GM23248 (cell line): ENCODE data around the gene CROCC. TPM values are rescaled to one million over a fixed set of nuclear protein-coding genes. Genes with fewer than 3 reads are reported as not detected.

ENCODE experiments used
- DNase-seq: peaks from one replicate; pipeline ENCODE4 v3.0.0-alpha.2; 2015
- H2AFZ ChIP-seq: fragments of 200-600 bp; sonication (generic); 2 replicates; pipeline ENCODE4 v1.6.1; 2016; ENCODE audit warnings: antibody characterized with exemption
- H3F3A ChIP-seq: fragments of 200-600 bp; sonication (generic); 2 replicates; pipeline ENCODE4 v1.6.1; 2016; ENCODE audit warnings: mild to moderate bottlenecking, antibody characterized with exemption, mixed run types; ENCODE audit not compliant: insufficient read depth
- H3K27ac ChIP-seq: fragments of 200-600 bp; sonication (generic); 2 replicates; pipeline ENCODE4 v1.5.1; 2016; ENCODE audit warnings: mild to moderate bottlenecking
- H3K27me3 ChIP-seq: fragments of 200-600 bp; sonication (generic); replicated peaks from 2 replicates; pipeline ENCODE4 v1.6.1; 2016; ENCODE audit warnings: mild to moderate bottlenecking; ENCODE audit not compliant: insufficient read depth
- H3K36me3 ChIP-seq: fragments of 200-600 bp; sonication (generic); 2 replicates; pipeline ENCODE4 v1.6.1; 2016; ENCODE audit warnings: low read depth, mild to moderate bottlenecking
- H3K4me1 ChIP-seq: fragments of 200-600 bp; sonication (generic); 2 replicates; pipeline ENCODE4 v1.6.1; 2016; ENCODE audit warnings: mild to moderate bottlenecking; ENCODE audit not compliant: insufficient read depth
- H3K4me2 ChIP-seq: fragments of 200-600 bp; sonication (generic); one replicate; pipeline ENCODE4 v1.6.1; 2016; ENCODE audit warnings: mild to moderate bottlenecking; ENCODE audit not compliant: unreplicated experiment
- H3K4me3 ChIP-seq: fragments of 200-600 bp; sonication (generic); 2 replicates; pipeline ENCODE4 v1.5.1; 2016; ENCODE audit warnings: mild to moderate bottlenecking
- H3K79me2 ChIP-seq: fragments of 200-600 bp; sonication (generic); 2 replicates; pipeline ENCODE4 v1.6.1; 2016; ENCODE audit warnings: mild to moderate bottlenecking; ENCODE audit not compliant: insufficient read depth
- H3K9ac ChIP-seq: fragments of 200-600 bp; sonication (generic); 2 replicates; pipeline ENCODE4 v1.6.1; 2016; ENCODE audit warnings: mild to moderate bottlenecking
- H3K9me2 ChIP-seq: fragments of 200-600 bp; sonication (generic); 2 replicates; pipeline ENCODE4 v1.6.1; 2016; ENCODE audit warnings: mixed run types, mild to moderate bottlenecking, moderate library complexity; ENCODE audit not compliant: insufficient read depth
- H3K9me3 ChIP-seq: fragments of 200-600 bp; sonication (generic); one replicate; pipeline ENCODE4 v1.6.1; 2017; ENCODE audit warnings: low read depth
- H4K20me1 ChIP-seq: fragments of 200-600 bp; sonication (generic); 2 replicates; pipeline ENCODE4 v1.6.0; 2016; ENCODE audit not compliant: insufficient read depth
- EZH2 ChIP-seq: fragments of 200-600 bp; sonication (generic); IDR thresholded peaks from 2 replicates; pipeline ENCODE4 v1.6.1; 2018; ENCODE audit warnings: antibody characterized with exemption, mild to moderate bottlenecking; ENCODE audit not compliant: insufficient read depth, poor library complexity, severe bottlenecking
- EZH2phosphoT487 ChIP-seq: fragments of 200-600 bp; sonication (generic); IDR thresholded peaks from 2 replicates; pipeline ENCODE4 v1.6.1; 2018; ENCODE audit warnings: antibody characterized with exemption, moderate library complexity, mild to moderate bottlenecking, low read depth; ENCODE audit not compliant: insufficient read depth
- WGBS, 2 experiments: methylation state at CpG; one replicate each; pipeline ENCODE4 v1.1.6; 2015 to 2017; ENCODE audit warnings: low lambda C conversion rate in 2 of 2, low coverage in 1 of 2; ENCODE audit errors: missing lambda C conversion rate in 2 of 2; 5-methylcytosine and 5-hydroxymethylcytosine counted together
- in situ Hi-C: fragments of 300-500 bp; cut with MboI; formaldehyde crosslinking; loops from 2 replicates; pipeline ENCODE4 v1.15.0; 2020
- polyA plus RNA-seq: library from polyadenylated mRNA; unstranded; fragments of >200 nt; fragmentation: Nextera tagmentation; extraction: Ambion mirVana; gene quantifications from 2 replicates; pipeline ENCODE4 v1.2.1, GENCODE V29; 2016
- total RNA-seq: library from RNA; depleted of rRNA; stranded (reverse); fragments of >200 nt; shearing (Covaris generic); gene quantifications from 2 replicates; pipeline ENCODE4 v1.2.3, GENCODE V29; 2014

CROCC gene
- total and polyA plus RNA-seq, 2 experiments from 2014 or later, result 5.2 to 17.6 TPM

GRCh38 chr1:16903458-16903796, 18.3 kb upstream of the CROCC start:
- H3K4me3 ChIP-seq, result peak overlapping the region; percentile 78

GRCh38 chr1:16904560-16905109, 17.1 kb upstream of the CROCC start:
- peak overlapping the region; percentile 87 for H3K9ac ChIP-seq
- no peaks in the 10 kb centered on the region for H3K9me3 ChIP-seq
- peak overlapping the region; percentile 95 for H3K4me2 ChIP-seq
- H3K27me3 ChIP-seq, result no peaks in the 10 kb centered on the region
- peak; percentile 100 for DNase-seq
- no peaks in the 10 kb centered on the region for H3K9me2 ChIP-seq
- WGBS, 2 experiments, result 1% methylated on average over 27 of the region's 27 CpGs
- H3K4me3 ChIP-seq, result peak overlapping the region; percentile 78
- peak overlapping the region; percentile 94 for H3K27ac ChIP-seq
- H3K79me2 ChIP-seq, result no peaks in the 10 kb centered on the region
- peak overlapping the region; percentile 92 for H2AFZ ChIP-seq
- no peaks in the 10 kb centered on the region for H4K20me1 ChIP-seq
- no peaks in the 10 kb centered on the region for H3K36me3 ChIP-seq
- H3F3A ChIP-seq, result peaks cover 45% of the 10 kb centered on the region
- TF ChIP-seq EZH2phosphoT487 (no peak), EZH2 (no peak)
- H3K4me1 ChIP-seq, result peaks cover 30% of the 10 kb centered on the region
- in situ Hi-C loops, result no loop called here

More at GRCh38 chr1:16903458-16903796, 18.3 kb upstream of the CROCC start:
- Histone ChIP-seq H3K4me2 (peak overlapping the region; percentile 95), H3K9me3 (no peaks in the 10 kb centered on the region), H3K27me3 (no peaks in the 10 kb centered on the region), H3K36me3 (no peaks in the 10 kb centered on the region), H3K27ac (peak overlapping the region; percentile 94), H3K4me1 (peaks cover 30% of the 10 kb centered on the region), H4K20me1 (no peaks in the 10 kb centered on the region), H2AFZ (peak overlapping the region; percentile 92), H3K9me2 (no peaks in the 10 kb centered on the region), H3K9ac (peak overlapping the region; percentile 87), H3K79me2 (no peaks in the 10 kb centered on the region), H3F3A (peaks cover 47% of the 10 kb centered on the region)
- in situ Hi-C loops, result no loop called here
- TF ChIP-seq EZH2 (no peak), EZH2phosphoT487 (no peak)
- DNase-seq, result no peak

GRCh38 chr1:16905110-16905867, 16.4 kb upstream of the CROCC start:
- Histone ChIP-seq H3K27me3 (no peaks in the 10 kb centered on the region), H4K20me1 (no peaks in the 10 kb centered on the region), H3F3A (peaks cover 45% of the 10 kb centered on the region), H3K27ac (peak overlapping the region; percentile 94), H3K9me3 (no peaks in the 10 kb centered on the region), H3K4me2 (peak overlapping the region; percentile 95), H3K79me2 (no peaks in the 10 kb centered on the region), H2AFZ (peak overlapping the region; percentile 92), H3K4me3 (peak overlapping the region; percentile 78), H3K9ac (peak overlapping the region; percentile 87), H3K9me2 (no peaks in the 10 kb centered on the region), H3K4me1 (peaks cover 30% of the 10 kb centered on the region), H3K36me3 (no peaks in the 10 kb centered on the region)
- in situ Hi-C loops, result no loop called here
- peak; percentile 91 for DNase-seq
- TF ChIP-seq EZH2 (no peak), EZH2phosphoT487 (no peak)
- WGBS, 2 experiments, result 6 to 7% methylated on average over 12 of the region's 12 CpGs

GRCh38 chr1:16905868-16906702, 15.6 kb upstream of the CROCC start:
- in situ Hi-C loops, result no loop called here
- WGBS, 2 experiments, result 68 to 71% methylated on average over 11 of the region's 11 CpGs
- Histone ChIP-seq H3F3A (peaks cover 45% of the 10 kb centered on the region), H3K27ac (peak overlapping the region; percentile 94), H3K4me3 (no peak overlapping the region), H3K27me3 (no peaks in the 10 kb centered on the region), H3K9ac (peak overlapping the region; percentile 12), H3K36me3 (no peaks in the 10 kb centered on the region), H3K79me2 (no peaks in the 10 kb centered on the region), H4K20me1 (no peaks in the 10 kb centered on the region), H3K9me3 (no peaks in the 10 kb centered on the region), H3K4me1 (peaks cover 30% of the 10 kb centered on the region), H3K4me2 (peak overlapping the region; percentile 10), H3K9me2 (no peaks in the 10 kb centered on the region), H2AFZ (no peak overlapping the region)
- peak; percentile 75 for DNase-seq
- TF ChIP-seq EZH2phosphoT487 (no peak), EZH2 (no peak)
